Natural killer cell (primary cell): ENCODE data around the gene ATF6B. TPM values are rescaled to one million over a fixed set of nuclear protein-coding genes. Genes with fewer than 3 reads are reported as not detected.
A peak's percentile ranks its signal among the peaks of the same experiment; 100 is the strongest.

Experiments
- ATAC-seq, 3 donors: fragments of 150-1000 bp in 2 of 3; fragments of 200-7000 bp in 1 of 3; cut with Tn5 transposase; 1 replicate in 1 of 3; 2 replicates in 2 of 3; pipeline ENCODE4 v1.10.0; 2021; ENCODE audit warnings: mild to moderate bottlenecking in 2 of 3, moderate library complexity in 2 of 3
- DNase-seq, 2 donors: peaks; one replicate each; pipeline versions ENCODE4 v3.0.0 to v3.0.0-alpha.2; 2013 to 2021; ENCODE audit warnings: mixed read lengths in 1 of 2
- H3K27ac ChIP-seq: one replicate; pipeline ENCODE4 v1.5.1; 2013; ENCODE audit warnings: mild to moderate bottlenecking, low read length
- H3K27me3 ChIP-seq: one replicate; pipeline ENCODE4 v1.6.1; 2013; ENCODE audit warnings: low read length; ENCODE audit not compliant: control insufficient read depth, insufficient read depth
- H3K36me3 ChIP-seq: one replicate; pipeline ENCODE4 v1.6.1; 2013; ENCODE audit warnings: low read length; ENCODE audit not compliant: control insufficient read depth, insufficient read depth
- H3K4me1 ChIP-seq: one replicate; pipeline ENCODE4 v1.6.1; 2013; ENCODE audit warnings: low read length; ENCODE audit not compliant: control insufficient read depth, insufficient read depth
- H3K4me3 ChIP-seq: one replicate; pipeline ENCODE4 v1.5.1; 2013; ENCODE audit warnings: low read length
- H3K9me3 ChIP-seq: one replicate; pipeline ENCODE4 v1.6.1; 2013; ENCODE audit warnings: low read length; ENCODE audit not compliant: control insufficient read depth, insufficient read depth
- H3K27ac Mint-ChIP-seq, 2 donors: one replicate each; pipeline ENCODE4 v1.8.0; 2022; ENCODE audit warnings: mild to moderate bottlenecking in 2 of 2, mixed read lengths in 2 of 2, moderate library complexity in 1 of 2
- H3K27me3 Mint-ChIP-seq, 2 donors: one replicate each; pipeline ENCODE4 v1.8.0; 2022; ENCODE audit warnings: low read depth in 2 of 2, mixed read lengths in 2 of 2
- H3K36me3 Mint-ChIP-seq: one replicate; pipeline ENCODE4 v1.8.0; 2022; ENCODE audit warnings: mixed read lengths
- H3K4me1 Mint-ChIP-seq, 2 donors: one replicate each; pipeline ENCODE4 v1.8.0; 2022; ENCODE audit warnings: mixed read lengths in 2 of 2
- H3K4me3 Mint-ChIP-seq: one replicate; pipeline ENCODE4 v1.8.0; 2022; ENCODE audit warnings: mild to moderate bottlenecking, moderate library complexity, mixed read lengths
- H3K9me3 Mint-ChIP-seq, 2 donors: one replicate each; pipeline ENCODE4 v1.8.0; 2022; ENCODE audit warnings: mixed read lengths in 2 of 2
- WGBS: methylation state at CpG from one replicate; pipeline ENCODE4 v1.1.7; 2013; ENCODE audit warnings: missing lambda C conversion rate; ENCODE audit not compliant: insufficient coverage; 5-methylcytosine and 5-hydroxymethylcytosine counted together
- intact Hi-C: fragments of 100-400 bp; cut with micrococcal nuclease; formaldehyde crosslinking; loops from one replicate; pipeline ENCODE4 v1.14.2; 2022
- total RNA-seq, 4 donors: library from RNA; stranded (reverse); fragments of 120-200 nt in 1 of 4; gene quantifications; one replicate each; pipeline versions ENCODE4 v1.2.3 to v1.2.4, GENCODE V29; 2013 to 2022
- TF ChIP-seq, protein P1 (sequence below): fragments of 200-600 bp; IDR thresholded peaks from one replicate; pipeline ENCODE4 v1.8.0; 2022; ENCODE audit warnings: antibody characterized with exemption

The ATF6B gene
- total RNA-seq, 3 donors from 2014 or later (not counting 1 experiment from before 2014, with no cell fraction given) = 157 to 187 (median 178) TPM

GRCh38 chr6:32074996-32075532, 53.0 kb downstream of the ATF6B start:
- WGBS = 90% methylated on average over 8 of the region's 8 CpGs
- no peak for DNase-seq
- TF ChIP-seq, protein P1, sequence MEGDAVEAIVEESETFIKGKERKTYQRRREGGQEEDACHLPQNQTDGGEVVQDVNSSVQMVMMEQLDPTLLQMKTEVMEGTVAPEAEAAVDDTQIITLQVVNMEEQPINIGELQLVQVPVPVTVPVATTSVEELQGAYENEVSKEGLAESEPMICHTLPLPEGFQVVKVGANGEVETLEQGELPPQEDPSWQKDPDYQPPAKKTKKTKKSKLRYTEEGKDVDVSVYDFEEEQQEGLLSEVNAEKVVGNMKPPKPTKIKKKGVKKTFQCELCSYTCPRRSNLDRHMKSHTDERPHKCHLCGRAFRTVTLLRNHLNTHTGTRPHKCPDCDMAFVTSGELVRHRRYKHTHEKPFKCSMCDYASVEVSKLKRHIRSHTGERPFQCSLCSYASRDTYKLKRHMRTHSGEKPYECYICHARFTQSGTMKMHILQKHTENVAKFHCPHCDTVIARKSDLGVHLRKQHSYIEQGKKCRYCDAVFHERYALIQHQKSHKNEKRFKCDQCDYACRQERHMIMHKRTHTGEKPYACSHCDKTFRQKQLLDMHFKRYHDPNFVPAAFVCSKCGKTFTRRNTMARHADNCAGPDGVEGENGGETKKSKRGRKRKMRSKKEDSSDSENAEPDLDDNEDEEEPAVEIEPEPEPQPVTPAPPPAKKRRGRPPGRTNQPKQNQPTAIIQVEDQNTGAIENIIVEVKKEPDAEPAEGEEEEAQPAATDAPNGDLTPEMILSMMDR = no peak
- H3K4me1 Mint-ChIP-seq = no peaks in the 10 kb centered on the region
- H3K27me3 ChIP-seq = no peaks in the 10 kb centered on the region
- no peaks in the 10 kb centered on the region for H3K36me3 Mint-ChIP-seq
- ATAC-seq = no peak
- intact Hi-C loops = no loop called here
- no peak overlapping the region for H3K4me3 Mint-ChIP-seq
- H3K36me3 ChIP-seq = no peaks in the 10 kb centered on the region
- no peak overlapping the region for H3K4me3 ChIP-seq
- no peak overlapping the region for H3K27ac ChIP-seq
- no peaks in the 10 kb centered on the region for H3K9me3 ChIP-seq
- H3K27ac Mint-ChIP-seq = peak overlapping the region in 1 of 2 donors; percentile 37
- H3K4me1 ChIP-seq = no peaks in the 10 kb centered on the region
- no peaks in the 10 kb centered on the region for H3K9me3 Mint-ChIP-seq
- H3K27me3 Mint-ChIP-seq = peaks cover 0 to 9% of the 10 kb centered on the region in 2 donors

DNA sequence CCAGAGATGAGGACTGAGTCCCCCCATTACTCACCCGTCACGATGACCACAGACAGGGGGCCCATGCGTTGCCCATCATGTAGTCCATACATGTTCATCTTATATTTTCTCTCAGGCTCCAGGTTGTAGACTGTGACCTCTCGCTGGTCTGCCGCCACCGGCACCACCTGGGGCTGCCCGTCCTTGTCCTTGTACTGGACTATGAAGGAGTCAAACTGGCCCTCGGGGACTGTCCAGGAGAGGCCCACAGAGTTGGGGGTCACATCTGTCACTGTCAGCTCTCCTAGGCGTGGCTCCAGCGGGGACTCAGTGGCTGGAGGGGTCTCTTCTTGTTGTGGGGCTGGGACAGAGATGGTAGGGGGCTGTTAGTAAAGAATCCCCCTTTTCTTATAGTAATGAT, 54.4 kb downstream of the ATF6B start:
- DNase-seq (no peak), ATAC-seq (no peak)
- Histone ChIP-seq H3K4me3 (no peak overlapping the region), H3K27ac (no peak overlapping the region), H3K9me3 (no peaks in the 10 kb centered on the region), H3K27me3 (no peaks in the 10 kb centered on the region), H3K4me1 (no peaks in the 10 kb centered on the region), H3K36me3 (no peaks in the 10 kb centered on the region)
- Mint-ChIP-seq H3K27ac (no peak overlapping the region), H3K27me3 (peaks cover 0 to 11% of the 10 kb centered on the region in 2 donors), H3K9me3 (no peaks in the 10 kb centered on the region), H3K4me3 (no peak overlapping the region), H3K4me1 (no peaks in the 10 kb centered on the region), H3K36me3 (no peaks in the 10 kb centered on the region)
- 84% methylated on average over 10 of the region's 10 CpGs for WGBS
- intact Hi-C loops = no loop called here
- TF ChIP-seq, protein P1 = no peak

- Histone ChIP-seq H3K4me3 (no peak overlapping the region), H3K27ac (no peak overlapping the region), H3K27me3 (no peaks in the 10 kb centered on the region), H3K9me3 (no peaks in the 10 kb centered on the region), H3K36me3 (no peaks in the 10 kb centered on the region), H3K4me1 (no peaks in the 10 kb centered on the region)
- no peaks in the 10 kb centered on the region for H3K36me3 Mint-ChIP-seq
- DNase-seq (no peak), ATAC-seq (no peak)
- no peak overlapping the region for H3K27ac Mint-ChIP-seq
- no peaks in the 10 kb centered on the region for H3K4me1 Mint-ChIP-seq
- WGBS = 77% methylated on average over 3 of the region's 3 CpGs
- H3K27me3 Mint-ChIP-seq = peaks cover 0 to 11% of the 10 kb centered on the region in 2 donors
- no peaks in the 10 kb centered on the region for H3K9me3 Mint-ChIP-seq
- no peak overlapping the region for H3K4me3 Mint-ChIP-seq
- TF ChIP-seq, protein P1 = no peak
- intact Hi-C loops = no loop called here
Measured at GRCh38 chr6:32073101-32073500, 54.9 kb downstream of the ATF6B start.
